NK-92 (cell line): ENCODE results near the gene CNTNAP2.

Experiments
- DNase-seq: peaks from one replicate; lab custom pipeline; 2025; ENCODE audit not compliant: unreplicated experiment; lab: John Stamatoyannopoulos, UW

The CNTNAP2 gene

GRCh38 chr7:147885869-147886268 lies 1769.3 kb downstream of the CNTNAP2 start:
- no peak for DNase-seq

- DNase-seq, result no peak
These were observed 1777.7 kb downstream of the CNTNAP2 start for GRCh38 chr7:147894271-147894670.

- DNase-seq, result no peak
These were observed 1779.5 kb downstream of the CNTNAP2 start for GRCh38 chr7:147896121-147896520.

- DNase-seq, result no peak
These were observed 1787.1 kb downstream of the CNTNAP2 start for GRCh38 chr7:147903536-147904218.

DNA sequence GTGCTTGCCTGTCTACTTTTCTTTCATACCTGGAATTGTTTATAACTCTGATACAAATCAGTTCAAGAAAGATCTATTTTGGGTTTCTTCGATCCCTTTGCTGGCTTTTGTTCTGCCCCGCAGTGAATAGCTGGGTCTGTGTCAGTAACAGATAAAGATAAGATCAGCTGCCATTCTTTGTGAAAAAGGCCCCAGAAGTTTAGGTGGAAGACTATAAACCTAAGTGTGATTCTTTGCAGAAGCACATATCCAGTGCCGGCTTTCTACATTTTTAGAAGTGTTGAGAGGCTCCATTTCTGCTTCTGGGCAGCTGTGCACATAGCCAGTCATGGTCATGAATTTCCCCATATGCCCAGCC lies 1787.6 kb downstream of the CNTNAP2 start:
- no peak for DNase-seq

- DNase-seq, result no peak
These were observed 1793.0 kb downstream of the CNTNAP2 start for GRCh38 chr7:147909431-147910148.

DNA sequence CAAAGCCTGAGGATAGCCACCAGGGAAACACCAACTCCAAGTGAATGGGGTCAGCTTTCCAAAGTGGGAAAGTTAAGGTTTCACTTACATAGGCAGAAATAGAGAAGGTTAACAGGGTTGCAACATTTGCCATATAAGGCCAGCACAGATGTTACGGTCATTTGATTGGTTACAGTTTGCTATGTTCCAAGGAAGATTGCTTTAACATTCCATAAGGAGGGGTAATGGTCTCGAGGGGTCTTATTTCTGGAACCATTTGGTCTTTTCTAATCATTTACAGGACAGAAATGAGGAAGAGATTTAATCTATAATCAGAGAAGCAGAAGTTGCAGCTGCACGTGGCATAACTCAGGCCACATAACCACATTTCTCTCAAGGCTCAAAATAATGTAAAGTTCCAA lies 1794.6 kb downstream of the CNTNAP2 start:
- DNase-seq, result no peak

DNA sequence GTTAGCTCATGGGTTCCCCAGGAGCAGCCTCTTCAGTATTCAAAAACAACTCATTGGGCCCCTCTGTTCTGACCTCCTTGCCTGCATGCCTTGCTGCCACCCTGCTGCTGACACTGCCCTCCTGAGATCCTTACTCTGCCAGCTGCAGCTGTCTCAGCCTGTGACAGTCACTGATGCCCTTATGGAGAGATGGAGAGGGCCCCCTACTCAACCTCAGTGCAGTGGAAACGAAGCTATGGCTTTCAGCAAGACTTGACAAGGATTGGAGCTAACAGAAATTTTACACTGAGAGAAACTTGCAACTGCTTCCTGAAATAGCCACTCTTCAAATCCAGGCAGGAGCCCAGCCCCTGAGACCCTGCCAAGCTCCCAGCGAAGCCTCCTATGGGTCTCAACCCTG lies 1795.7 kb downstream of the CNTNAP2 start:
- DNase-seq, result no peak

- no peak for DNase-seq
These were observed 1796.5 kb downstream of the CNTNAP2 start for GRCh38 chr7:147912946-147913638.

- no peak for DNase-seq
These were observed 1799.2 kb downstream of the CNTNAP2 start for GRCh38 chr7:147915781-147916180.

DNA sequence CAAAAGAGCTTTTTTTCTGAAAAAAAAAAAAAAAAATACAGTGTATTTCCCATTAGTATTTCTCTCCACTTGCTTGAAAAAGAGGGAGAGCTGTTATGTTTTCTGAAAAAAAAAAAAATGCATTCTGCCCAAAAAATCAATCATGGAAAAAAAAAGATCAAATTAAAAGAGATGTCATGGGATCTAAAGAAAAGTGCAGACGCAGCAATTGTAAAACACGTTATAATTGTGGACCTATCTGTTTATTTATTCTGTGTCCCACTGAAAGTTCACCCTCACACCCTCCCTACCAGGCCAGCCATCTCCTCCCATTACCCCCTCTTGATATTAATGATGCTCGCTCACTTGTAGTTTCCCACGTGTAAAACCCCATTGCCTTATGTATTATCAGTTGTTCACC lies 1800.0 kb downstream of the CNTNAP2 start:
- no peak for DNase-seq

GRCh38 chr7:147923841-147924240 lies 1807.2 kb downstream of the CNTNAP2 start:
- no peak for DNase-seq

- DNase-seq, result no peak
These were observed 1820.8 kb downstream of the CNTNAP2 start for GRCh38 chr7:147937428-147937827.

DNA sequence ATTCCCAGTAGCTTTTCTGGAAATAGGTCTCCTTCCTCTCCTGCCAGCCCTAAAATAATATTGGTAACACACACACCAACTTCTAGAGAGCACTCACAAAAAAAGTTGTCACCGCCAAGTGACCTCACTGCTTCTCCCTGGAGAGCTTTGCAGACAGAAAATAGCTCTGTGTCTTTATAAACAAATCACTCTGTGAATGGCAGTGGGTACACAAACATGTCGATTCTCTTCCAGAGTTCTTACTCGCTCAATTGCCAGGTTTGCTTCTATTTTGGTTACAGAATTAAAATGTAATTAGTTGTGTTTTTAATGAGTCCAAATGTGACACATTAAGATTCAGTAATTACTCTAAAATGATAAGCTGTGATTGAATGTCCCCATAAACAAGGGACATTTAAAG lies 1824.8 kb downstream of the CNTNAP2 start:
- DNase-seq, result no peak

GRCh38 chr7:147944321-147944720 lies 1827.7 kb downstream of the CNTNAP2 start:
- no peak for DNase-seq

DNA sequence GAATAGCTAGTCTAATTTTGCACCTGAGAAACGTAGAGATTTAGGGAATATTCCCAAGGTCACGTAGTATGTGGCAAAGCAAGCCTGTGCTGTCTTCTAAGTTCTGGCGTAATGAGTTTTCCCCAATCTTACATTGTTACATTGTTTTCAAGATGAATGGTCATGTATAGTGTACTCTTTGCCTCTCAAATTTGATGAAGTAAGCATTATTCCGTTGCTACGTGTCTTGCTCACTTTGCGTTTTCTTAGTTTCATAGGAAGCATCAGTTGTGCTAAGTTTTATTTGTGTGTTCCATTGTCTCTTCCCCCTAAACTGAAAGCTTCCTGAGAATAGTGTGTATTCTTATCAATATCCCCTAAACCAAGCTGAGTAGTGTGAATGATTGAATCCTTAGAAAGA lies 1836.3 kb downstream of the CNTNAP2 start:
- no peak for DNase-seq

- DNase-seq, result no peak
These were observed 1851.5 kb downstream of the CNTNAP2 start for GRCh38 chr7:147968046-147968610.

- no peak for DNase-seq
These were observed 1855.1 kb downstream of the CNTNAP2 start for GRCh38 chr7:147971606-147972110.

GRCh38 chr7:147978201-147978600 lies 1861.6 kb downstream of the CNTNAP2 start:
- no peak for DNase-seq

- no peak for DNase-seq
These were observed 1862.0 kb downstream of the CNTNAP2 start for GRCh38 chr7:147978651-147979050.
